BE2C (cell line): ENCODE measurements around the gene TELO2.

Experiments used
- DNase-seq: peaks from one replicate; pipeline ENCODE4 v3.0.0-alpha.2; 2020
- H3K27me3 ChIP-seq: fragments of 250-450 bp; sonication (Bioruptor Pico); 2 replicates; pipeline ENCODE4 v1.5.1; 2020; ENCODE audit warnings: mild to moderate bottlenecking
- H3K36me3 ChIP-seq: fragments of 250-450 bp; sonication (Bioruptor Pico); 2 replicates; pipeline ENCODE4 v1.5.1; 2020; ENCODE audit warnings: mild to moderate bottlenecking
- H3K4me1 ChIP-seq: fragments of 250-450 bp; sonication (Bioruptor Pico); 2 replicates; pipeline ENCODE4 v1.5.1; 2020
- H3K4me3 ChIP-seq: 2 replicates; pipeline ENCODE4 v1.5.1; 2011; ENCODE audit warnings: low read depth, low read length
- H3K9me3 ChIP-seq: fragments of 250-450 bp; sonication (Bioruptor Pico); 2 replicates; pipeline ENCODE4 v1.5.1; 2020
- TF ChIP-seq, protein P1 (sequence below): IDR thresholded peaks from 2 replicates; pipeline ENCODE4 v1.5.1; 2012; ENCODE audit warnings: mild to moderate bottlenecking, low read depth, low read length

Gene TELO2

DNA sequence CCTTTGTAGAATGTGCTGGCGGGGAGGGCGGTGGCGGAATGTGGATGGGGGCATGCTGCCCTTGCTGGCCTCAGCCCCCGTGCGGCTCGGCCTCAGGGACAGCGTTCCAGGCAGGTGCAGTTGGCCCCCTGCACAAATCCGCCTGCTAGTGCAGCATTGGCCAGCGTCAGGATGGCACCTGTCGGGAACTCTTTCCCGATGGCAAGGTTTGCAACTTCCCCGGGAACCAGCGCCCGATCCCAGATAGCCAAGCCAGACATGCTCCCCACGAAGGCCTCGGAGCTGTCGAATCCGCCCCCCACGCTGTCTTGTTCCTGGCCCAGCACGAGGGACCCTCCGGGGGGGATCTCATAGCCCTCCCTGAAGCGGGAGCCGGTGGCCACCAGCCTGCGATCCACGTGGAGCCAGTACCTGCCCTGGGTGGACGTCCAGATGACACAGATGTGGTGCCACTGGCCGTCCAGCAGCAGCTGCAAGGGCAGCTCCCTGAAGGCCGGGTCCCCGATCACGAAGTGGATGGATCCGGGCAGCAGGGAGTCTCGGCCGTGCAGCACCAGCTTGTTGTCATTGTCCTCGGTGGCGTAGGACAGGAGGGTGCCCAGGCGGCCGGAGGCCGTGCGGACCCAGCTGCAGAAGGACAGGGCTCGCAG is 7.2 kb upstream of the TELO2 start:
- Histone ChIP-seq H3K9me3 (no peaks in the 10 kb centered on the region), H3K27me3 (peaks cover 14% of the 10 kb centered on the region; the same call in 1 of the 2 replicates), H3K4me1 (no peaks in the 10 kb centered on the region), H3K4me3 (no peak overlapping the region), H3K36me3 (no peaks in the 10 kb centered on the region)
- TF ChIP-seq, protein P1, sequence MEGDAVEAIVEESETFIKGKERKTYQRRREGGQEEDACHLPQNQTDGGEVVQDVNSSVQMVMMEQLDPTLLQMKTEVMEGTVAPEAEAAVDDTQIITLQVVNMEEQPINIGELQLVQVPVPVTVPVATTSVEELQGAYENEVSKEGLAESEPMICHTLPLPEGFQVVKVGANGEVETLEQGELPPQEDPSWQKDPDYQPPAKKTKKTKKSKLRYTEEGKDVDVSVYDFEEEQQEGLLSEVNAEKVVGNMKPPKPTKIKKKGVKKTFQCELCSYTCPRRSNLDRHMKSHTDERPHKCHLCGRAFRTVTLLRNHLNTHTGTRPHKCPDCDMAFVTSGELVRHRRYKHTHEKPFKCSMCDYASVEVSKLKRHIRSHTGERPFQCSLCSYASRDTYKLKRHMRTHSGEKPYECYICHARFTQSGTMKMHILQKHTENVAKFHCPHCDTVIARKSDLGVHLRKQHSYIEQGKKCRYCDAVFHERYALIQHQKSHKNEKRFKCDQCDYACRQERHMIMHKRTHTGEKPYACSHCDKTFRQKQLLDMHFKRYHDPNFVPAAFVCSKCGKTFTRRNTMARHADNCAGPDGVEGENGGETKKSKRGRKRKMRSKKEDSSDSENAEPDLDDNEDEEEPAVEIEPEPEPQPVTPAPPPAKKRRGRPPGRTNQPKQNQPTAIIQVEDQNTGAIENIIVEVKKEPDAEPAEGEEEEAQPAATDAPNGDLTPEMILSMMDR, result no peak
- DNase-seq, result no peak

DNA sequence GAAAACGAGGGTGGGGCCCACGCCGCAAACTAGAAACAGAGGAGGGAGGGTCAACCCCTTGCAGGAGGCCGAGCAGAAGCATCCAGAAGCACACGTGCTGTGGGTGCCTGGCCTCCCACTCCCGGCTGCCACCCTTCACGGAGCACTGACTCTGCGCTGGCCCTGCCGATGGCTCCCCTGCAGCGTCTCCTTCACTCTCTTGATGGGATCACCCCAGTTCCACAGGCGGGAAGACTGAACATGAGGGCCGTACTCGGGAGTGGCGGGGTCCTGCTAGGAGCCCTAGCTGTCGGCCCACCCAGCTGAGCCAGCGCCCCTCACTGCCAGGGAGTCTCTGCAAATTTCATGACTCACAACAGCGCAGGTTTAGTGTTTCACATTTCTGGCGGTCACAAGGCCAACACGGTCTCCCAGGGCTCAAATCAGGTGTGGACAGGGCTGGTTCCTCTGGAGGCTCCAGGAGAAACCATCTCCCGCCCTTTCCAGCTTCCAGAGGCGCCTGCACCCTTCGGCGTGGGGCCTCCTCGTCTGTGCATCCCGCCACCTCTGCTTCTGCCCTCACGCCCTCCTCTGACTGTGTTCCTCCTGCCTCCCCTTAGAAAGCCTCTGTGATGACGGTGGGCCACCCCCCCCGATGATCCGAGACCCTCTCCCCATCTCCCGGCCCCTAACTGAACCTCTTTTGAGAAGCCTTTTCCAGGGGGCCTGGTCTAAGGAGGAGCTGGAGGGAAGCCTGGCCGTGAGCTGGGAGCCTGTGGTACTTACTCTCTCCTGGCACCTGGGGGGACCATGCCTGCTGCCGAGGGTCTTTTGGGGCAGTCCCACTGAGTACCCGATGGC is 6.4 kb upstream of the TELO2 start:
- Histone ChIP-seq H3K9me3 (no peaks in the 10 kb centered on the region), H3K4me3 (no peak overlapping the region)
- DNase-seq, result no peak

DNA sequence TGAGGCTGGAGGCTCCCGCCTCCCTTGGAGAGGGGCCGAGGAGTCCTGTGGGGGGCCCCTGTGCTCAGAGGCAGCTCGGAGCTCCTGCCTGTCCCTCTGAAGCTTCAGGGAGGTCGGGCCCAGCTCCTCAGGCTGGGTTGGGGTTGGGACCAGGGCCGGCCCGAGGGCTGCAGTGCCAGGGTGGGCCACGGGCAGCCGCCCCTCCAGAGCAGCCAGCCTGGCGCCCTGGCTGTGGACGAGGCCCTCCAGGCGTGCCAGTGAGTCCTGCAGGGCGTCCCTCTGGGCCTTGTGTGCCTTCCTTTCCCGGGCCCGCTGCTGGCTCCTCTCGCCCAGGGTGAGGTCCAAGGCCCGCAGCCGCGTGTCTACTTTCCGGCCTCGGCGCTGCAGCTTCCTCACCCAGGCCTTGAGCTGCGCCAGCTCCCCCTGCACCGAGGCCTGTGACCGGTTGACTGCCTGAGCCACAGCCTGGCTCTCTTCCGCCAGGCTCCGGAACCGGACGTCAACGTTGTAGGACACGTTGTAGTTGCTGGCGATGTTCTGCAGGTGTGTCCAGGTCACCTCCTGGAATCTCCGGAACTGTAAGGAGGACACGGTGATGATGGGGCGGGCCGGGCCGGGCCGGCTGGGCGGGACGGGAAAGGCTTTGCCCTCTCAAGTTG is 5.6 kb upstream of the TELO2 start:
- Histone ChIP-seq H3K4me3 (no peak overlapping the region), H3K36me3 (no peaks in the 10 kb centered on the region), H3K9me3 (no peaks in the 10 kb centered on the region), H3K4me1 (no peaks in the 10 kb centered on the region), H3K27me3 (peaks cover 11% of the 10 kb centered on the region; the same call in 1 of the 2 replicates)
- TF ChIP-seq, protein P1, result no peak
- no peak for DNase-seq

More for the DNA sequence above, 6.4 kb upstream of the TELO2 start:
- TF ChIP-seq, protein P1, result no peak
- Histone ChIP-seq H3K36me3 (no peaks in the 10 kb centered on the region), H3K27me3 (peaks cover 14% of the 10 kb centered on the region; the same call in 1 of the 2 replicates), H3K4me1 (no peaks in the 10 kb centered on the region)

DNA sequence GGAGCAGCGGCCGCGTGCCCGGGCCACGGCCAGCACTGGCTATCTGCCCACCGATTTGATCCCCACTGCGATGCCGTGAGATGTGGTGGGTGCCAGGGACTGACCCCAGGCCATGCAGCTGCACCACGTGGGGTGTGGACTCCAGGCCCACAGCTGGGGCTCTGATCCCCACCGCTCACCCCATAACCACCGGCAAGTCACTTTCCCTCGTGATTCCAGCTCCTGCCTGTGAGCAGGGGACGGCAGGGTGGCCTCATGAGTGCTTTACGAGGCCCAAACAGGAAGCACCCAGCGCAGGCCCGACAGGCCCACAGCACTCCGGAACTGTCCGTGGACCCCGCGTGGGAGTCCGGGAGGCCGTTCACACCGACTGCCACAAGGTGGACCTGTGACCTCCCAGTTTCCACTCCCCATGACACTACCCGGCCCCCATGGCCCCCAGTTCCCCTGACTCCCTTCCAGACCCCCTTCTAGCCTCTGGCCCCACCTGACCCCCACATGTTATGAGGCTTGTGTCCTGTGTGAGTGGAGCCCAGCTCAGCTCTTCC is 5.0 kb upstream of the TELO2 start:
- peaks cover 9% of the 10 kb centered on the region; the same call in 1 of the 2 replicates for H3K27me3 ChIP-seq
- H3K9me3 ChIP-seq, result no peaks in the 10 kb centered on the region
- DNase-seq, result no peak
- H3K4me3 ChIP-seq, result no peak overlapping the region
- TF ChIP-seq, protein P1, result no peak
- H3K36me3 ChIP-seq, result no peaks in the 10 kb centered on the region
- H3K4me1 ChIP-seq, result peaks cover 4% of the 10 kb centered on the region; the same call in 1 of the 2 replicates

DNA sequence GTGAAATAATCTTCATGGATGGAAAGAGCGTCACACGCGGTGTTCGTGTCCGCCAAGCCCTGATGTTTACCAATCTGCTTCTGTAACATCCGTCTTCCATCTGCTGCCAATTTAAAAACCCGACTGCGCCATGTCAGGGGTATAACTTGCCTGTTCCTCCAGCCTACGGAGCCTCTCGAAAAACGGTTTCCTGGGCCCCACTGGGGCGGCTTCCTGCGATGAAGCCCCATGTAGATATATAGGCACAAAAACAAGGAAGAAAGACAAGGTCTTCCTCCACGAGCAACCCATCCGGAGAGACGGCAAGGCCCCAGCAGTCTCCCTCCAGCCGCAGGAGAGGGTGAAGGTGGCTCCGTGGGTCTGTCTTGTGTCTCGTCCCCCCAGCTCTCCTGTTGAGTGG is 4.5 kb upstream of the TELO2 start, which contains the start of gene PTX4:
Gene PTX4 (minus strand): TSS at position 326 of the 400 bp plus-strand sequence. CDS start 35 bp downstream, at position 291.
- Histone ChIP-seq H3K4me1 (peaks cover 4% of the 10 kb centered on the region; the same call in 1 of the 2 replicates), H3K27me3 (peaks cover 4% of the 10 kb centered on the region; the same call in 1 of the 2 replicates), H3K9me3 (no peaks in the 10 kb centered on the region), H3K4me3 (no peak within 1 kb of the TSS), H3K36me3 (no peaks in the 10 kb centered on the region)
- DNase-seq, result no peak
- TF ChIP-seq, protein P1, result no peak
